SKM-1 treated with dmso at 0.1 percent for 144 hours (cell line): Measurements from ENCODE around the gene PLCL2.

ENCODE experiments used
- DNase-seq: peaks from one replicate; lab custom pipeline; 2025; ENCODE audit not compliant: unreplicated experiment; lab: John Stamatoyannopoulos, UW

Gene PLCL2

GRCh38 chr3:16912400-16913263 is 27.9 kb downstream of the PLCL2 start:
- DNase-seq = peak; percentile 40

GRCh38 chr3:16913264-16913580 is 28.5 kb downstream of the PLCL2 start:
- no peak for DNase-seq

- DNase-seq = no peak
These were observed 32.1 kb downstream of the PLCL2 start for GRCh38 chr3:16916840-16917239.

GRCh38 chr3:16917256-16917935 is 32.6 kb downstream of the PLCL2 start:
- no peak for DNase-seq

GRCh38 chr3:16917980-16918682 is 33.4 kb downstream of the PLCL2 start:
- DNase-seq = no peak

DNA sequence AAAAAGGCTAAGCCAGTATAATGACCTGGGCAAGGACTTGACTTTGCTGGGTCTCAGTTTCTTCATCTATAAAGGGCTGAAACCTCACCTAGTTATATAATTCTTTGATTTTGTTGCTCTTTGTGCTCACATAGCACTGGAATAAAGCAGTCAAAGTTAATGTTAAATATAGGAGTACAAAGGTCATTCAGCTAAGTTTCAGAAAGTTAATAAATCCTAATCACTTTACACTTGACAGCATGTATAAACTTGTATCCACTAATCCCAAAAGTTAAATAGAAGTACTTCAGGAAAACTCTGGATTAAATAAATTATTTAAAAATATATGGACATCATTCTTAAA is 33.9 kb downstream of the PLCL2 start:
- no peak for DNase-seq

DNA sequence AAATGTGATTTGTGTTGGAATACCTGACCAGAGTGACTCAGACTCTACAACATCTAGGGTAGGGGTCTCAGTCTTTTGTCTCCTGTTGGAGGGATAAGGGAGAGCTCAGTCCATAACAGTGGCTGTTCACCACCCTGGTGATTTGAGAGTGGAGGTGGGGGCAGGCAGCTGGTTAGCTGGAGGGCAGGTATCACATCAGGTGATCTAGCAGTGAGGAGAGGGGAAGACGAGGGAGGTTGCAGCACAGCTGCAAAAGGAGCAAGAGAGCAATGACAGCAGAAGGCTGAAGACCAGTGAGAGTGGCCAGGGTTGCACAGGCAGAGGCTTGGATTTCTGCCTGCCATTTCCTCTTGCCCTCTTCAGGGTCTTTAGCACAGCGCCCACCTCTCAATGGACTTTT is 38.4 kb downstream of the PLCL2 start:
- no peak for DNase-seq

GRCh38 chr3:16927485-16927884 is 42.7 kb downstream of the PLCL2 start:
- no peak for DNase-seq

DNA sequence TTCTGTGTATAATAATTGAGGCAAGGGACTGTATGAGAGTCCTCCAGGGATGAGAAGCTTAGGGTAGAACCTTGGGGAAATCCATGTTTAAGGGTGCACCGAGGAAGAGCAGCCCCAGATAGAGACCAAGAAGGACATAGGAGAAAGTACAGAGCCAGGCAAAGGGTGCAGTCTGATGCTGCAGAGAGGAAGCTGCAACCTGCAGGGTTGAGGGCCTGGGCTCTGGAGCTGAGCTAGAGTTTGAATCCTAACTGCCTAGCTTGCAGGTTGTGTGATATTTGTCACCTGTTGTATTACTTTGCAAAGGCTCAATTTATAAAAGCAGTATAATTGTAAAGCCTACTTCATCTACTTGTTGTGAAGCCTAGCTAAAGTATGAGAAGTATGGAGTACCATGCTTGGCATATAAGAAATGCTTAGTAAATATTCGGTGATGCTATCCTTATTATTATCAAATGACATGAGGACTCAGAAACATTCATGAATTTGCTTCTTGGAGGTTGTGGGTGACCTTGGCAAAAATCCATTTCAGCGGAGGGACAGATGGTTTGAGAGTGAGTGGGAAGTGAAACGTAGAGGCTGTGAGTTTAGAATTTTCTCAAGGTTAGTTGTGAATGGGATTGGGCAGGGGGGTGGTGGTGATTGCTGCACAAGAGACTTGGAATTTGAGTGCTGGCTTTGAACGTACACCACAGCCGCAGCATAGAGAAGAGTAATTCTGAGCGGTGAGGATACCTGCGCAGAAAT is 43.8 kb downstream of the PLCL2 start:
- DNase-seq = no peak

DNA sequence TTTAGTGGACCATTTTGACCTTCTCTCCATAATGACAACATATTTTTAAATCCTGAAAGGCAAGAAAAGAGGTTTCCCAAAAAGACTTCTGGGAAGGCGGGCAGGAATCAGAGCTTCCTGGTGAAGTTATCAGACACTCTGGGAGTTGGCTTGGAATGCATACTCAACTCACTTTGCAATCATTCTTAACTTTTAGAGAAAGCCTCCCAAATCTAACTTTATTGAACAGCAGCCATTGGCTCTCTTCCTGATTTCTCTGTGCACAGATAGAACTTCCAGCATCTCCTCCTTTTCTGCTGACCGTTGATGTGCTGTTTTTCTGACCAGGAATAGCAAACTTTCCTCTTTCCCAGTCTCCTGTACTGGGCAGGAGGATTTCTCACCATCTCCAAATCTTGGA is 44.6 kb downstream of the PLCL2 start:
- DNase-seq = no peak

DNA sequence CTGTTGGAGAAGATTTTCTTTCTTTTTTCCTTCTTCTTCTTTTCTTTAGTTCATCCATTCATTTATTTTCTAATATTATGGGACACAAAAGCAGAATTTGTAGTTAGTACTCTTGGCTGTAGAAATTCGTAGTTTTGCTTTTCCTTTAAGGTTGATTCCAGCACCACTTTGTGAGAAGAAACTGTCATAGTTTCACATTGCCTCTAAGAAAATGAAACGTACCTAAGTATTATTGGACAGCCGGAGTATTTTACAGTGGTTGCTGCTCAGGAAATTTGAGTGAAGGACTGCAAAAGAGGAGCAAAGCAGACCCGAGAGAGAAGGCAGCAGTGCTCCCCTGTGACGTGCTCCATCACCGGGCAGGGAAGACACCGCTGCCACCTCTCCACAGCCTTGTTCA is 48.1 kb downstream of the PLCL2 start:
- DNase-seq = no peak

DNA sequence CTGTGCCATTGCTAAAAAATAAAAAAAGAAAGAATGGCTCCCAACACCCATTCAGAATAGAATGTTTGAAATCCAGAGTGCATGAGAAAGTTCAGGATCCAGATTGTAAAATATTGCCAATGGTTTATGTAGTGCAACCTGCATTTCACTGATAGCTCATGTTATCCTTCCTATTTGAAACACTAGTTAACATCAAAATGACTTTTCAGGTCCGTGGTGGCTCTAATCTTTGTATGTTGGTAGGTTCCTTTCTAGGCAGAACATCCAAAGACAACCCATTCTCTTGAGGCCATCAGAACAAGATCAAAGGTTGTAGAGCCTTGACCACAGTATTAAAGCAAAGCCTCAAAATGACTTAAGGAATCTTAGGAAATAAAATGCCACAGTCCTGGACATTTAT is 51.0 kb downstream of the PLCL2 start:
- no peak for DNase-seq

DNA sequence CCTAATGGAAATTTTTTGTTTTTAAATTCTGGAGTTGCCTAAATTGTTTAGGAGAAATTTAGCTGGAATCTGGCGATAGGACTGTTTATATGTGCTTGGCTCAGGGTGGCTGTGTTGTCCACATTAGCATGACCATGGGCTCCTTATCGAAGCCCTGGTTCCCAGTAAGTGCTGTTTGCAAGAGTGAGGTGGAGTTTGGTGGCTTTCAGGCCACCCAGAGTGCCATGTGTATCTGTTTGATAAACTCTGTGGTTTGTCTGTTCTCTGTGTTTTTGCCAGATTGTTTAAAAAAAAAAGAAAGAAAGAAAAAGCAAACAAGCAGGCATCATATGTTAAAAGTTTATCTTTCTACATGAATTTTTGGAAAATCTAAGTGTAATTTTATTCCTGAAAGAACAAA is 51.5 kb downstream of the PLCL2 start:
- DNase-seq = no peak

DNA sequence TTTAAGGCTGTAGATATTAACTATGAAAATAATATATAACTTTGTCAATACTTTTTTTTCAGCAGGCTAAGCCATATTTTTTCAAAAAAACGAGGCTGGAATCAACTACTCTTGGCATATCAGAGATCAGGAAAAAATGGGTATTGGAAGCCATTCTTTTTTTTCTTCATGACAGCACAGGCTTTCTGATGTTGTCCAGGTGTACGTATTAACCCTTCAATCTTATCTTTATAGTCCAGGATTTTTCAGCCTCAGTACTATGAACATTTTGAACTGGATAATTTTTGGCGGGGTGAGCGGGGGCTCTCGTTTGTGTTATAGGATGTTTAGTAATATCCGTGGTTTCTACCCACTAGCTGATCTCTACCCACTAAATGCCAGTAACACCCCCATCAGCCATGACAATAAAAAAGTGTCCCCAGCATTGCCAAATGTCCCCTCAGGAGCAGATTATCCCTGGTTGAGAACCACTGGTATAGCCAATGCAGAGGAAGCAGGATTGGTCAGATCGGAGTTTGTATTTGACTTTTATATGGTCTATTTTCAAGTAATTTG is 52.0 kb downstream of the PLCL2 start:
- no peak for DNase-seq

DNA sequence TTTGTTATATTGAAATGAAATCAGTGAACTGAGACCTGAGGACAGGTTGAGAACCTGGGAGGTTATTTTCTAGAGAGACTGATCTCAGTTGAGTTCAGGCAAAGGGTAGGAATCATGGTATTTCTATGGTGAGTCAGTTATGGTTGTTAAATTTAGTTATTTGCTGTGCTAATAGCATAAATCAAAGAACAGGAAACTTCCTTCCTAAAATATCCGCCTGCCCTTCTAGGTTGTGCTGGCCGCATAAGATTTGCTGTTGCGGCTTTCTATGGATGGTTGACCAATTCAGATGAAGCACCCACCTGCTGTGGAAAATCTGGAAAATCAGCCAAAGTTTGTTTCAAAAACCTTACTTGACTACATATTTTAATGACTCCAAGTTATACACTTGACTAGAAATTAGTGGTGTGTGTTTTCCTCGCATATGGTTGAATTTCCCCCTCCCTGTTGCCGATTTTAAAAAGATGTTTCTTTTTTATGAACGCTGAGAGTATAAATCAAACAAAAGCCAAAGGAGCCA is 52.6 kb downstream of the PLCL2 start:
- no peak for DNase-seq

- no peak for DNase-seq
These were observed 56.3 kb downstream of the PLCL2 start for GRCh38 chr3:16940769-16941700.

- DNase-seq = no peak
These were observed 58.2 kb downstream of the PLCL2 start for GRCh38 chr3:16942955-16943354.

DNA sequence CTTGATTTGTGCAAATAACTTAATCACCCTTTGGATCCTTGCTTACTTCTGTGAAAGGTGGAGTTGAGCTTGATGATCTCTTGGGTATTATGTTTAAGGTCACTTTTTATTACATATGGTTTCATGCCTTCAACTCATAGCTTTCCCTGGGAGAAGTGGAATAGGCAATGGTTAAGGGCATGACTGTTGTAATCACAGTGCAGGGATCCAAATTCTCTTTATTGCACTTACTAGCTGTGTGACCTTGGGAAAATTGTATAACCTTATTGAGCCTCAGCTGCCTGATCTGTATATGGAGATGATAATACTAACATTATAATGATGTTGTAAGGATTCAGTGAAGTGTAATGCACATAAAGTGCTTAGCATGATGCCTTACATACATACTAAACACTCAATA is 59.1 kb downstream of the PLCL2 start:
- DNase-seq = no peak

- no peak for DNase-seq
These were observed 59.6 kb downstream of the PLCL2 start for GRCh38 chr3:16944356-16944755.

DNA sequence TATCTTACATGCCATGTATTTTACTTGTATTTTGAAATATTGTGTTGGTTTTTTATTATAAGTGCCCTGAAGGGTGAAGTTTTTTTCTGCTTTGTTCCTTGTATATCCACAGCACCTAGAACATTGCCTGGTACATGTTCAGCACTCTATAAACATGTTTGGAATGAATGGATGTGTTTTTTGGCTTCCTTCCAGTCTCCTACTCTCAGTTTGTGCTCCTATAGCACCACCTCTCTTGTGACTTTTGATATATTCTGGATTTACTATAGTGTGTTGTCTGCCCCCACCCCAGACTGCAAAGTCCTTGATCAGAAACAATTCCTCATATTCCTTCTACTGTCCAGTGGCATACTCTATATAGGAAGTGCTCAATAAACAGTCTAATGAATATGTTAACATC is 60.6 kb downstream of the PLCL2 start:
- no peak for DNase-seq
